Central memory CD8-positive, alpha-beta T cell (primary cell): Measurements from ENCODE around the gene SUSD4.

Experiments used
- ATAC-seq: fragments of 150-1000 bp; cut with Tn5 transposase; replicated peaks from 2 replicates; pipeline ENCODE4 v1.10.0; 2022; ENCODE audit warnings: mild to moderate bottlenecking, moderate FRiP score, moderate number of reproducible peaks; ENCODE audit not compliant: poor library complexity, severe bottlenecking; ENCODE audit errors: extremely low read depth
- DNase-seq, 2 donors: peaks; one replicate each; pipeline ENCODE4 v3.0.0; 2021; ENCODE audit warnings: low spot score in 2 of 2
- H3K27ac Mint-ChIP-seq: one replicate; pipeline ENCODE4 v1.8.0; 2022; ENCODE audit warnings: low read depth, mild to moderate bottlenecking, moderate library complexity, mixed read lengths
- H3K27me3 Mint-ChIP-seq: one replicate; pipeline ENCODE4 v1.8.0; 2022; ENCODE audit warnings: mixed read lengths
- H3K36me3 Mint-ChIP-seq: one replicate; pipeline ENCODE4 v1.8.0; 2022; ENCODE audit warnings: mild to moderate bottlenecking, moderate library complexity, mixed read lengths; ENCODE audit not compliant: insufficient read depth
- H3K4me1 Mint-ChIP-seq: one replicate; pipeline ENCODE4 v1.8.0; 2022; ENCODE audit warnings: mixed read lengths
- H3K4me3 Mint-ChIP-seq: one replicate; pipeline ENCODE4 v1.8.0; 2022; ENCODE audit warnings: mild to moderate bottlenecking, moderate library complexity, mixed read lengths
- H3K9me3 Mint-ChIP-seq: one replicate; pipeline ENCODE4 v1.8.0; 2022; ENCODE audit warnings: mixed read lengths

Gene SUSD4

GRCh38 chr1:223248770-223249140, 115.2 kb downstream of the SUSD4 start:
- DNase-seq, result peak in 1 of 2 donors; percentile 26
- H3K36me3 Mint-ChIP-seq, result no peaks in the 10 kb centered on the region
- H3K4me3 Mint-ChIP-seq, result no peak overlapping the region
- H3K27ac Mint-ChIP-seq, result no peak overlapping the region
- peaks cover 12% of the 10 kb centered on the region for H3K4me1 Mint-ChIP-seq
- peaks cover 38% of the 10 kb centered on the region for H3K27me3 Mint-ChIP-seq
- H3K9me3 Mint-ChIP-seq, result no peaks in the 10 kb centered on the region
- peak; percentile 79 for ATAC-seq

- Mint-ChIP-seq H3K27me3 (peaks cover 41% of the 10 kb centered on the region), H3K4me3 (no peak overlapping the region), H3K4me1 (peaks cover 12% of the 10 kb centered on the region), H3K36me3 (no peaks in the 10 kb centered on the region), H3K9me3 (no peaks in the 10 kb centered on the region), H3K27ac (no peak overlapping the region)
- no peak for DNase-seq
- peak; percentile 34 for ATAC-seq
Observed at GRCh38 chr1:223248001-223248769, 115.8 kb downstream of the SUSD4 start.

DNA sequence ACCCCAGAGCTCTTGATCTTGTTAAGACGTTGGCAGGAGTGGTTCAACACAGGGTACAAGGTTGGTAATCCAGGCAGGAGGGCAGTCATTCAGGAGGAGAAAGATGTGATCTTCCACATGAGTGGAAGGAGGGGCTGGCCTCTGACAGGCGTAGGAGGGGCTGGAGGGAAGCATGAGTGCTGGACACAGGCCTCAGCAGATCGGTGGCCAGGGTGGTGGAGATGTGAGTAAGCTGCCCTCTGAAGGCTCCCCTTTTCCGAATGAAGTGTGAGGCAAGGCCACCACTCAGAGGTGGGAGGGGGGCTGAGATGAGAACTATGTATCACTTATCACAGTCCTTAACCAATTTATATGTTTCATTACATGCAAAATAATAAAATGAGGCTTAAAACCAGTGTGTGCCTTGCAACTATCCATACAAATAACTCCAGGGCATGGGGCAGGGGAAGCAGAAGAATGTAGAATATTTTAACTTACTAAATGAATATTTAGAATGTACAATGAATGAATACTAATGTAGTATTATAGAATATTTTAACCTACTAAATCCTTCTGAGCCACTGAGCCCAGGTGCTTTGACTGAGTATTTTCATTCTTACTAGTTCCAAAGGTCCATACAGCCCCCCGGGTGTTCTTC, 117.4 kb downstream of the SUSD4 start:
- DNase-seq, result no peak
- no peak for ATAC-seq
- Mint-ChIP-seq H3K36me3 (no peaks in the 10 kb centered on the region), H3K27me3 (peaks cover 41% of the 10 kb centered on the region), H3K9me3 (no peaks in the 10 kb centered on the region), H3K4me1 (peaks cover 12% of the 10 kb centered on the region), H3K27ac (no peak overlapping the region), H3K4me3 (no peak overlapping the region)

GRCh38 chr1:223245983-223246382, 118.0 kb downstream of the SUSD4 start:
- H3K9me3 Mint-ChIP-seq, result no peaks in the 10 kb centered on the region
- no peak overlapping the region for H3K27ac Mint-ChIP-seq
- peaks cover 12% of the 10 kb centered on the region for H3K4me1 Mint-ChIP-seq
- no peak for DNase-seq
- no peaks in the 10 kb centered on the region for H3K36me3 Mint-ChIP-seq
- H3K27me3 Mint-ChIP-seq, result peaks cover 40% of the 10 kb centered on the region
- no peak overlapping the region for H3K4me3 Mint-ChIP-seq
- ATAC-seq, result no peak

DNA sequence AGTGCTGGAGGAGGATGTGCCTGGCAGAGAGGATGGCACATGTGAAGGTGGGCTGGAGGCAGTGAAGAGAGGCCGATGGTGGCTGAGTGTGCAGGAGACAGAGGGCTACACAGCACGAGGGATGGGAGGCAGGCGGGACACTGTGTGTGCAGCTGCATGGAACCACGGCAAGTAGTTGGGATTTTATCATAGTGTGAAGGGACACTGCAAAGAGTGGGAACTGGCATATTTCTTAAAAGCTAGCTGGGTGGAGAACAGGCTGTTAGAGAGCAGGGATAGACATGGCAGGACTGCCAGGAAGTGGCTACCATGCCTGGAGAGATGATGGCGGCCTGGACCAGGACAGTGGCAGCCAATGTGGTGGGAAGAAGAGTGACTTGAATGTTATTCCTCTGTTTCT, 118.6 kb downstream of the SUSD4 start:
- peaks cover 34% of the 10 kb centered on the region for H3K27me3 Mint-ChIP-seq
- no peak for DNase-seq
- H3K9me3 Mint-ChIP-seq, result no peaks in the 10 kb centered on the region
- ATAC-seq, result no peak
- no peaks in the 10 kb centered on the region for H3K36me3 Mint-ChIP-seq
- peaks cover 12% of the 10 kb centered on the region for H3K4me1 Mint-ChIP-seq
- no peak overlapping the region for H3K27ac Mint-ChIP-seq
- no peak overlapping the region for H3K4me3 Mint-ChIP-seq

DNA sequence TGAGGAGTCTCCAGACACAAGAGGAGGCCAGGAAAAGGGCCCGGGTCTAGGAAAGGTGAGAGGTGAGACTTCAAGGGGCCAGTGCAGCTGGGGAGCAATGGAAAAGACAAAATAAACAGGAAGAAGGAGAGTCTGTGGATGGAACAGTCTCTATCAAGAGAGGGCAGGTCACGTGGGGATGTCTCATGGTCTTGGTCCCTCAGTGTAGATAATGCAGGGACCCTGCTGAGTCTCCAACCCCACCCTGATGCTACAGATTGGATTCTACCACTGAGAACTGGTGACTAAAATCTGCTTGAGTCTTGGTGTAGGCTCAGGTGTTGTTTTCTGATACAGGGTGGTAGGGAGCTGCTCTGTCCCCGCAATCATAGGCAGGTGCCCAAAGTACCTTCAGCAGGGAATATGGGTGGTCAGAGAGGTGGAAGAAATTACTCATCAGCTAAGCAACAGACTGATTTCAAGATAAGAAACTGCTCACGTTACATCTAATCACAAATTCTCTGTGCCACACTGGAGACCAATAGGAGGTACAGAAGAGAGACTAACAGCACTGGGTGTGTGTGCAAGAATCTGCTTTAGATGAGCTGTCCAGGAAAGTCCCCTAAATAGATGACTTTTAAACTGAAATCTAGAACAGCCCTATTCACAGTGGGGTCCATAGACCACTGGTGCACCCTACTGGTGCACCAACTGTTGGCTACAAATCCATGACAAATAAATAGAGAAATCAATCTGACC, 119.4 kb downstream of the SUSD4 start:
- peaks cover 31% of the 10 kb centered on the region for H3K27me3 Mint-ChIP-seq
- no peaks in the 10 kb centered on the region for H3K36me3 Mint-ChIP-seq
- DNase-seq, result no peak
- H3K27ac Mint-ChIP-seq, result peak overlapping the region; percentile 11
- H3K4me3 Mint-ChIP-seq, result no peak overlapping the region
- H3K4me1 Mint-ChIP-seq, result peaks cover 12% of the 10 kb centered on the region
- peak; percentile 33 for ATAC-seq
- no peaks in the 10 kb centered on the region for H3K9me3 Mint-ChIP-seq

GRCh38 chr1:223243441-223244050, 120.4 kb downstream of the SUSD4 start:
- peaks cover 31% of the 10 kb centered on the region for H3K27me3 Mint-ChIP-seq
- no peaks in the 10 kb centered on the region for H3K9me3 Mint-ChIP-seq
- H3K36me3 Mint-ChIP-seq, result no peaks in the 10 kb centered on the region
- H3K27ac Mint-ChIP-seq, result peak overlapping the region; percentile 11
- no peak for DNase-seq
- peaks cover 5% of the 10 kb centered on the region for H3K4me1 Mint-ChIP-seq
- H3K4me3 Mint-ChIP-seq, result no peak overlapping the region
- ATAC-seq, result no peak

DNA sequence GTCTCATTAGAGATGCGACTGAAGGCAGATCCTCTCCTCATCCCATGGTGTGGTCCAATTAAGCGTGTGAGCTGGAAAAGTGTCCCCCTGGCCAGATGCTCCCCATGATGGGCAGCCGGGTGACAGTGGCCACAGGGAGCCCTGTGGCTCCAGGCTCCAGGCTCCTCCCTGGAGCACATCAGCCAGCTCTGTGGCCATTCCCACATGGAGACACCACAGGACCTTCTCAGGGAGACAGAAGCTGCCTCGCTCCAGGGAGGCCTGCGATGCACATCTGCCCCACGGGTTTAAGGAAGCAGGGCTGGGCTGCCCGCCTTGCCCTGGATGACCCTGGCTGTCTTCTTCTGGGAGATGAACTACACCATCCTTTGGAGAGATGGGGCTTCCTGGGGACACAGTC, 121.0 kb downstream of the SUSD4 start:
- ATAC-seq, result no peak
- H3K9me3 Mint-ChIP-seq, result no peaks in the 10 kb centered on the region
- H3K27ac Mint-ChIP-seq, result no peak overlapping the region
- DNase-seq, result no peak
- peaks cover 31% of the 10 kb centered on the region for H3K27me3 Mint-ChIP-seq
- no peak overlapping the region for H3K4me3 Mint-ChIP-seq
- no peaks in the 10 kb centered on the region for H3K36me3 Mint-ChIP-seq
- no peaks in the 10 kb centered on the region for H3K4me1 Mint-ChIP-seq

- Mint-ChIP-seq H3K36me3 (no peaks in the 10 kb centered on the region), H3K27ac (no peak overlapping the region), H3K27me3 (peaks cover 31% of the 10 kb centered on the region), H3K9me3 (no peaks in the 10 kb centered on the region), H3K4me3 (no peak overlapping the region), H3K4me1 (no peaks in the 10 kb centered on the region)
- DNase-seq (no peak), ATAC-seq (no peak)
Observed at GRCh38 chr1:223242382-223242955, 121.5 kb downstream of the SUSD4 start.

GRCh38 chr1:223240122-223240521, 123.9 kb downstream of the SUSD4 start:
- Mint-ChIP-seq H3K36me3 (no peaks in the 10 kb centered on the region), H3K4me3 (no peak overlapping the region), H3K27ac (no peak overlapping the region), H3K9me3 (no peaks in the 10 kb centered on the region), H3K27me3 (peaks cover 16% of the 10 kb centered on the region), H3K4me1 (no peaks in the 10 kb centered on the region)
- no peak for DNase-seq
- ATAC-seq, result no peak

GRCh38 chr1:223235091-223235490, 128.9 kb downstream of the SUSD4 start:
- Mint-ChIP-seq H3K4me1 (peaks cover 19% of the 10 kb centered on the region), H3K36me3 (no peaks in the 10 kb centered on the region), H3K9me3 (no peaks in the 10 kb centered on the region), H3K4me3 (no peak overlapping the region), H3K27ac (no peak overlapping the region), H3K27me3 (no peaks in the 10 kb centered on the region)
- ATAC-seq (no peak), DNase-seq (no peak)

DNA sequence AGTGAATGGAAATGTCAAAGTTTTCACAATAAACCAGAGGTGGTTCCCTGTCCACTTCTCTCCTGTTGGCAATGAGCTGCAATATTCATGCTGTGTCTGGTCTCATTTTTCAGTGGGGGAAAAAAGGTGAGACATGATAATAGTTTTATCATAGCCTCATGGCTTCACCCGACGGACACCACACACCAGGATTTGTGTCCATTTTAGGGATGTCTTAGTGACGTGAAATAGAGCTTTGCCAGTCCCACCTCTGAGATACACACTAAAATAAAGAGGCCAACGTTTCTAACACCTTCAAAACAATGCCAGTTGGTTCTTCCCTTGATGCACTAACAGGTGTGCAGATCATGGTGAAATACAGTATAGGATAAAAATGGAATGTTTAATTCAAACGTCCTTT, 129.4 kb downstream of the SUSD4 start:
- no peak overlapping the region for H3K27ac Mint-ChIP-seq
- DNase-seq, result no peak
- no peaks in the 10 kb centered on the region for H3K36me3 Mint-ChIP-seq
- H3K9me3 Mint-ChIP-seq, result no peaks in the 10 kb centered on the region
- no peak for ATAC-seq
- H3K4me3 Mint-ChIP-seq, result no peak overlapping the region
- H3K4me1 Mint-ChIP-seq, result peaks cover 21% of the 10 kb centered on the region
- no peaks in the 10 kb centered on the region for H3K27me3 Mint-ChIP-seq
